ENCODE measurements around the gene PDE4D. TPM values are rescaled to one million over a fixed set of nuclear protein-coding genes. Genes with fewer than 3 reads are reported as not detected.
"Not testable (repeated sequence)": the region's sequence is repeated elsewhere in the genome, so short reads cannot be mapped to it uniquely, and the experiment has no call there.

The PDE4D gene
- polyA plus RNA-seq, 3 donors = 20.8 to 22.7 (median 21.8) TPM

- DNase-seq (ENCODE audit: low read depth in 3 of 3, low spot score in 2 of 3) = no peak
These were observed 825.4 kb downstream of the PDE4D start for GRCh38 chr5:59067956-59068656.

- no peak for DNase-seq (ENCODE audit: low read depth in 3 of 3, low spot score in 2 of 3)
These were observed 827.0 kb downstream of the PDE4D start for GRCh38 chr5:59066367-59067163.

GRCh38 chr5:59065554-59065953, 828.0 kb downstream of the PDE4D start:
- no peak for DNase-seq (ENCODE audit: low read depth in 3 of 3, low spot score in 2 of 3)

- DNase-seq (ENCODE audit: low read depth in 3 of 3, low spot score in 2 of 3) = no peak
These were observed 829.2 kb downstream of the PDE4D start for GRCh38 chr5:59064293-59064692.

GRCh38 chr5:59062986-59063683, 830.4 kb downstream of the PDE4D start:
- DNase-seq (ENCODE audit: low read depth in 3 of 3, low spot score in 2 of 3) = no peak

GRCh38 chr5:59061377-59061776, 832.1 kb downstream of the PDE4D start:
- DNase-seq (ENCODE audit: low read depth in 3 of 3, low spot score in 2 of 3) = no peak

- DNase-seq (ENCODE audit: low read depth in 3 of 3, low spot score in 2 of 3) = no peak
These were observed 834.4 kb downstream of the PDE4D start for GRCh38 chr5:59058969-59059687.

- no peak for DNase-seq (ENCODE audit: low read depth in 3 of 3, low spot score in 2 of 3)
These were observed 835.3 kb downstream of the PDE4D start for GRCh38 chr5:59058237-59058636.

GRCh38 chr5:59056599-59056998, 836.9 kb downstream of the PDE4D start:
- not testable (repeated sequence) for DNase-seq (ENCODE audit: low read depth in 3 of 3, low spot score in 2 of 3)

GRCh38 chr5:59055745-59056448, 837.6 kb downstream of the PDE4D start:
- DNase-seq (ENCODE audit: low read depth in 3 of 3, low spot score in 2 of 3) = no peak

- no peak for DNase-seq (ENCODE audit: low read depth in 3 of 3, low spot score in 2 of 3)
These were observed 838.5 kb downstream of the PDE4D start for GRCh38 chr5:59054963-59055528.

- DNase-seq (ENCODE audit: low read depth in 3 of 3, low spot score in 2 of 3) = no peak
These were observed 841.6 kb downstream of the PDE4D start for GRCh38 chr5:59051951-59052350.

- DNase-seq (ENCODE audit: low read depth in 3 of 3, low spot score in 2 of 3) = no peak
These were observed 844.4 kb downstream of the PDE4D start for GRCh38 chr5:59049095-59049494.

GRCh38 chr5:59042201-59043055, 851.1 kb downstream of the PDE4D start:
- DNase-seq (ENCODE audit: low read depth in 3 of 3, low spot score in 2 of 3) = no peak

- no peak for DNase-seq (ENCODE audit: low read depth in 3 of 3, low spot score in 2 of 3)
These were observed 852.2 kb downstream of the PDE4D start for GRCh38 chr5:59041355-59041754.

GRCh38 chr5:59040804-59041201, 852.7 kb downstream of the PDE4D start:
- no peak for DNase-seq (ENCODE audit: low read depth in 3 of 3, low spot score in 2 of 3)

- no peak for DNase-seq (ENCODE audit: low read depth in 3 of 3, low spot score in 2 of 3)
These were observed 853.3 kb downstream of the PDE4D start for GRCh38 chr5:59040024-59040803.
